Liver (tissue), 9 donors: Measurements from ENCODE around the gene ARHGAP28. TPM values are rescaled to one million over a fixed set of nuclear protein-coding genes. Genes with fewer than 3 reads are reported as not detected.

ENCODE experiments used
- DNase-seq: peaks from one replicate; pipeline ENCODE4 v3.0.0-alpha.2; 2017; ENCODE audit warnings: low spot score
- H3K27ac ChIP-seq, 2 donors: one replicate each; pipeline ENCODE4 v1.7.0; 2013; ENCODE audit warnings: inconsistent platforms in 2 of 2, low read length in 2 of 2, control low read depth in 1 of 2, low read depth in 1 of 2, mild to moderate bottlenecking in 1 of 2
- H3K27me3 ChIP-seq, 4 donors: one replicate each; pipeline versions ENCODE4 v1.6.1 to v1.7.0; 2013; ENCODE audit warnings: low read length in 3 of 4, inconsistent platforms in 1 of 4, mild to moderate bottlenecking in 1 of 4, moderate library complexity in 1 of 4; ENCODE audit not compliant: control insufficient read depth in 4 of 4, insufficient read depth in 4 of 4
- H3K36me3 ChIP-seq, 4 donors: one replicate each; pipeline versions ENCODE4 v1.6.1 to v1.7.0; 2013; ENCODE audit warnings: low read length in 3 of 4, mild to moderate bottlenecking in 3 of 4, low read depth in 1 of 4, moderate library complexity in 1 of 4; ENCODE audit not compliant: control insufficient read depth in 4 of 4, insufficient read depth in 3 of 4
- H3K4me1 ChIP-seq, 4 donors: one replicate each; pipeline versions ENCODE4 v1.6.1 to v1.7.0; 2013; ENCODE audit warnings: low read length in 3 of 4, mild to moderate bottlenecking in 3 of 4, moderate library complexity in 1 of 4; ENCODE audit not compliant: control insufficient read depth in 4 of 4, insufficient read depth in 4 of 4
- H3K4me3 ChIP-seq, 3 donors: one replicate each; pipeline versions ENCODE4 v1.6.1 to v1.7.0; 2013; ENCODE audit warnings: low read length in 3 of 3, control low read depth in 1 of 3, low read depth in 1 of 3, mild to moderate bottlenecking in 1 of 3
- H3K9ac ChIP-seq, 2 donors: one replicate each; pipeline ENCODE4 v1.7.0; 2013; ENCODE audit warnings: low read length in 2 of 2, mild to moderate bottlenecking in 2 of 2, moderate library complexity in 2 of 2, control low read depth in 1 of 2, low read depth in 1 of 2
- H3K9me3 ChIP-seq, 4 donors: one replicate each; pipeline versions ENCODE4 v1.6.1 to v1.7.0; 2013; ENCODE audit warnings: low read length in 3 of 4; ENCODE audit not compliant: control insufficient read depth in 4 of 4
- EGR1 ChIP-seq, 2 donors: IDR thresholded peaks; 2 replicates each; pipeline ENCODE4 v1.6.1; 2016 to 2018; ENCODE audit warnings: antibody characterized with exemption in 2 of 2, low read depth in 2 of 2
- FOXA1 ChIP-seq: IDR thresholded peaks from 2 replicates; pipeline ENCODE4 v1.6.1; 2016; ENCODE audit warnings: antibody characterized with exemption
- FOXA2 ChIP-seq: IDR thresholded peaks from 2 replicates; pipeline ENCODE4 v1.6.1; 2016; ENCODE audit warnings: antibody characterized with exemption
- GABPA ChIP-seq, 2 donors: IDR thresholded peaks in 1 of 2; conservative IDR thresholded peaks in 1 of 2; 2 replicates each; pipeline ENCODE4 v1.6.1; 2016; ENCODE audit warnings: antibody characterized with exemption in 2 of 2, mild to moderate bottlenecking in 1 of 2, moderate library complexity in 1 of 2
- HNF4A ChIP-seq, 2 donors: conservative IDR thresholded peaks; 2 replicates each; pipeline ENCODE4 v1.6.1; 2016; ENCODE audit warnings: antibody characterized with exemption in 2 of 2, mild to moderate bottlenecking in 2 of 2
- HNF4G ChIP-seq: IDR thresholded peaks from 2 replicates; pipeline ENCODE4 v1.6.1; 2016; ENCODE audit warnings: antibody characterized with exemption
- JUND ChIP-seq, 2 donors: IDR thresholded peaks; 2 replicates each; pipeline ENCODE4 v1.6.1; 2016; ENCODE audit warnings: antibody characterized with exemption in 2 of 2
- NR2F2 ChIP-seq: IDR thresholded peaks from 2 replicates; pipeline ENCODE4 v1.6.1; 2016; ENCODE audit warnings: antibody characterized with exemption
- RAD21 ChIP-seq, 2 donors: IDR thresholded peaks; 2 replicates each; pipeline ENCODE4 v1.6.1; 2016; ENCODE audit warnings: antibody characterized with exemption in 2 of 2, mild to moderate bottlenecking in 2 of 2
- RXRA ChIP-seq, 2 donors: IDR thresholded peaks; 2 replicates each; pipeline ENCODE4 v1.6.1; 2017 to 2018; ENCODE audit warnings: antibody characterized with exemption in 2 of 2, mild to moderate bottlenecking in 1 of 2
- SP1 ChIP-seq: IDR thresholded peaks from 2 replicates; pipeline ENCODE4 v1.6.1; 2018; ENCODE audit warnings: antibody characterized with exemption, mild to moderate bottlenecking
- TAF1 ChIP-seq: conservative IDR thresholded peaks from 2 replicates; pipeline ENCODE4 v1.6.1; 2016; ENCODE audit warnings: antibody characterized with exemption, mild to moderate bottlenecking
- YY1 ChIP-seq: IDR thresholded peaks from 2 replicates; pipeline ENCODE4 v1.6.1; 2016; ENCODE audit warnings: antibody characterized with exemption, mild to moderate bottlenecking
- WGBS: extraction: QIAGEN DNeasy Blood & Tissue Kit; methylation state at CpG from one replicate; pipeline ENCODE4 v1.1.7; 2013; 5-methylcytosine and 5-hydroxymethylcytosine counted together
- polyA plus RNA-seq, 2 donors: library from polyadenylated mRNA; stranded (reverse) in 1 of 2; unstranded in 1 of 2; fragments of 200-250 nt in 1 of 2; fragments of >200 nt in 1 of 2; fragmentation: Nextera tagmentation in 1 of 2; extraction: Ambion mirVana in 1 of 2; gene quantifications; one replicate each; pipeline versions ENCODE4 v1.2.1 to v1.2.3, GENCODE V29; 2013 to 2015
- total RNA-seq, 2 donors: library from RNA; depleted of rRNA; stranded (reverse); fragments of >200 nt; gene quantifications; one replicate each; pipeline ENCODE4 v1.2.3, GENCODE V29; 2014
- TF ChIP-seq, protein P1 (sequence below): IDR thresholded peaks from 2 replicates; pipeline ENCODE4 v1.6.1; 2016; ENCODE audit warnings: antibody characterized with exemption, mild to moderate bottlenecking
- TF ChIP-seq, protein P2 (sequence below): IDR thresholded peaks from 2 replicates; pipeline ENCODE4 v1.6.1; 2016; ENCODE audit warnings: antibody characterized with exemption
- TF ChIP-seq, protein P3 (sequence below): IDR thresholded peaks from 2 replicates; pipeline ENCODE4 v1.6.1; 2016; ENCODE audit warnings: antibody characterized with exemption
- TF ChIP-seq, protein P4 (sequence below): fragments of 150-350 bp; IDR thresholded peaks from 2 replicates; pipeline ENCODE4 v1.5.1; 2017; ENCODE audit warnings: improper control_type of control experiment, low read depth, low read length; ENCODE audit not compliant: missing input control
- TF ChIP-seq, protein P5 (sequence below): IDR thresholded peaks from 2 replicates; pipeline ENCODE4 v1.6.1; 2016; ENCODE audit warnings: antibody characterized with exemption
- donor health status: healthy.
- donor health status: healthy.
- donor health status: healthy.
- donor health status: healthy.
- donor health status: healthy.

ARHGAP28 gene
- total and polyA plus RNA-seq, 4 donors: 0.14 to 2.1 (median 0.69) TPM

DNA sequence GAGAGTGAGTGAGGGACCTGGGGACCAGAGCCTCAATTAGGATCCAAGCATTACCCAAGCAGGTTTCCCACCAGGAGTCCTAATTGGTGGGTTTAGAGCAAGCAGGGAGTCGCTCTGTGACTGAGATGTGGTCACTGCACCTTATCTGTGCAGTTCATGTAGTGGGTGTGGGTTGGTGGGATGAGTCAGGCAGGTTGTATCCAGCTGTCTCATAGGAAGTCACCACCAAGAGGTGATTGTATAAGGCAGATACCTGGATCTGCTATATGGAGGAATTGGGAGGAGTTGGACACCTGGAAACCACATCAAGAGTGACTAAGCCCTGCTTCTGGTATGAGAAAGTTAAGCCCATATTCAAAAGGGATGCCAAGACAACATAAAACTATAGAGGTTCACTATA, 106.8 kb downstream of the ARHGAP28 start:
- WGBS: 96% methylated on average over 1 of the region's 1 CpG
- TF ChIP-seq, protein P1, sequence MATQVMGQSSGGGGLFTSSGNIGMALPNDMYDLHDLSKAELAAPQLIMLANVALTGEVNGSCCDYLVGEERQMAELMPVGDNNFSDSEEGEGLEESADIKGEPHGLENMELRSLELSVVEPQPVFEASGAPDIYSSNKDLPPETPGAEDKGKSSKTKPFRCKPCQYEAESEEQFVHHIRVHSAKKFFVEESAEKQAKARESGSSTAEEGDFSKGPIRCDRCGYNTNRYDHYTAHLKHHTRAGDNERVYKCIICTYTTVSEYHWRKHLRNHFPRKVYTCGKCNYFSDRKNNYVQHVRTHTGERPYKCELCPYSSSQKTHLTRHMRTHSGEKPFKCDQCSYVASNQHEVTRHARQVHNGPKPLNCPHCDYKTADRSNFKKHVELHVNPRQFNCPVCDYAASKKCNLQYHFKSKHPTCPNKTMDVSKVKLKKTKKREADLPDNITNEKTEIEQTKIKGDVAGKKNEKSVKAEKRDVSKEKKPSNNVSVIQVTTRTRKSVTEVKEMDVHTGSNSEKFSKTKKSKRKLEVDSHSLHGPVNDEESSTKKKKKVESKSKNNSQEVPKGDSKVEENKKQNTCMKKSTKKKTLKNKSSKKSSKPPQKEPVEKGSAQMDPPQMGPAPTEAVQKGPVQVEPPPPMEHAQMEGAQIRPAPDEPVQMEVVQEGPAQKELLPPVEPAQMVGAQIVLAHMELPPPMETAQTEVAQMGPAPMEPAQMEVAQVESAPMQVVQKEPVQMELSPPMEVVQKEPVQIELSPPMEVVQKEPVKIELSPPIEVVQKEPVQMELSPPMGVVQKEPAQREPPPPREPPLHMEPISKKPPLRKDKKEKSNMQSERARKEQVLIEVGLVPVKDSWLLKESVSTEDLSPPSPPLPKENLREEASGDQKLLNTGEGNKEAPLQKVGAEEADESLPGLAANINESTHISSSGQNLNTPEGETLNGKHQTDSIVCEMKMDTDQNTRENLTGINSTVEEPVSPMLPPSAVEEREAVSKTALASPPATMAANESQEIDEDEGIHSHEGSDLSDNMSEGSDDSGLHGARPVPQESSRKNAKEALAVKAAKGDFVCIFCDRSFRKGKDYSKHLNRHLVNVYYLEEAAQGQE: no peak
- TF ChIP-seq RXRA (IDR thresholded peaks at IDR 0.05): no peak
- no peak for TF ChIP-seq TAF1
- TF ChIP-seq, protein P2, sequence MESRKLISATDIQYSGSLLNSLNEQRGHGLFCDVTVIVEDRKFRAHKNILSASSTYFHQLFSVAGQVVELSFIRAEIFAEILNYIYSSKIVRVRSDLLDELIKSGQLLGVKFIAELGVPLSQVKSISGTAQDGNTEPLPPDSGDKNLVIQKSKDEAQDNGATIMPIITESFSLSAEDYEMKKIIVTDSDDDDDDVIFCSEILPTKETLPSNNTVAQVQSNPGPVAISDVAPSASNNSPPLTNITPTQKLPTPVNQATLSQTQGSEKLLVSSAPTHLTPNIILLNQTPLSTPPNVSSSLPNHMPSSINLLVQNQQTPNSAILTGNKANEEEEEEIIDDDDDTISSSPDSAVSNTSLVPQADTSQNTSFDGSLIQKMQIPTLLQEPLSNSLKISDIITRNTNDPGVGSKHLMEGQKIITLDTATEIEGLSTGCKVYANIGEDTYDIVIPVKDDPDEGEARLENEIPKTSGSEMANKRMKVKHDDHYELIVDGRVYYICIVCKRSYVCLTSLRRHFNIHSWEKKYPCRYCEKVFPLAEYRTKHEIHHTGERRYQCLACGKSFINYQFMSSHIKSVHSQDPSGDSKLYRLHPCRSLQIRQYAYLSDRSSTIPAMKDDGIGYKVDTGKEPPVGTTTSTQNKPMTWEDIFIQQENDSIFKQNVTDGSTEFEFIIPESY: no peak
- no peak for TF ChIP-seq HNF4A (conservative IDR thresholded peaks at IDR 0.05)
- no peak for TF ChIP-seq HNF4G
- no peak for TF ChIP-seq EGR1 (IDR thresholded peaks at IDR 0.05; ENCODE audit: low read depth in 2 of 2)
- no peak for TF ChIP-seq FOXA2
- no peaks in the 10 kb centered on the region for H3K27me3 ChIP-seq
- H3K27ac ChIP-seq: no peak overlapping the region
- H3K4me1 ChIP-seq: no peaks in the 10 kb centered on the region
- DNase-seq: no peak
- H3K36me3 ChIP-seq: no peaks in the 10 kb centered on the region
- no peak overlapping the region for H3K4me3 ChIP-seq
- H3K9me3 ChIP-seq: no peaks in the 10 kb centered on the region
- no peak overlapping the region for H3K9ac ChIP-seq

DNA sequence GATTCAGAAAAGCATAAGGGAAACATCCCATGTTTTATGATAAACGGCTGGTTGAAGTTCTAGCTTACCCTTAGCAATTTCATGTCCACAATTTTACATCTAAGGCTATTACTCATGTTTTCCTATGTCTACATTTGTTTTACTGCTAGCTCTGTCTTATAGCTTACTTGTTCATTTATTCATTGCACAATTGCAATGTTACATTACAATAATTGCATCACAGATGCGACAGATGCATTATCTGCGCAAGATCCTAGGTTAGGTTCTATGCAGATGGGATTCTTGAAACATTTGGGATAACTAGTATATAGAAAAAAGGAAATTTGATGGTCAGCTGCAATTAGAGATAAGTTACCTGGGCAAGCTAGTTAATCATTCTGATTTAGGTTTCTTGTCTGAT, 108.4 kb downstream of the ARHGAP28 start:
- no peak for DNase-seq
- Histone ChIP-seq H3K27me3 (no peaks in the 10 kb centered on the region), H3K9ac (no peak overlapping the region), H3K27ac (no peak overlapping the region), H3K36me3 (no peaks in the 10 kb centered on the region), H3K9me3 (no peaks in the 10 kb centered on the region), H3K4me1 (no peaks in the 10 kb centered on the region), H3K4me3 (no peak overlapping the region)
- TF ChIP-seq FOXA2 (no peak), RAD21 (IDR thresholded peaks at IDR 0.05) (no peak), RXRA (IDR thresholded peaks at IDR 0.05) (no peak), NR2F2 (no peak), GABPA (IDR thresholded peaks at IDR 0.05 in 1 of 2, conservative IDR thresholded peaks at IDR 0.05 in 1 of 2) (no peak), YY1 (no peak), EGR1 (IDR thresholded peaks at IDR 0.05; ENCODE audit: low read depth in 2 of 2) (no peak), JUND (IDR thresholded peaks at IDR 0.05) (no peak), SP1 (no peak), HNF4G (no peak), FOXA1 (no peak), HNF4A (conservative IDR thresholded peaks at IDR 0.05) (no peak), TAF1 (no peak)
- TF ChIP-seq, protein P2: no peak
- TF ChIP-seq, protein P1: no peak
- TF ChIP-seq, protein P3, sequence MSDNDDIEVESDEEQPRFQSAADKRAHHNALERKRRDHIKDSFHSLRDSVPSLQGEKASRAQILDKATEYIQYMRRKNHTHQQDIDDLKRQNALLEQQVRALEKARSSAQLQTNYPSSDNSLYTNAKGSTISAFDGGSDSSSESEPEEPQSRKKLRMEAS: no peak
- TF ChIP-seq, protein P4, sequence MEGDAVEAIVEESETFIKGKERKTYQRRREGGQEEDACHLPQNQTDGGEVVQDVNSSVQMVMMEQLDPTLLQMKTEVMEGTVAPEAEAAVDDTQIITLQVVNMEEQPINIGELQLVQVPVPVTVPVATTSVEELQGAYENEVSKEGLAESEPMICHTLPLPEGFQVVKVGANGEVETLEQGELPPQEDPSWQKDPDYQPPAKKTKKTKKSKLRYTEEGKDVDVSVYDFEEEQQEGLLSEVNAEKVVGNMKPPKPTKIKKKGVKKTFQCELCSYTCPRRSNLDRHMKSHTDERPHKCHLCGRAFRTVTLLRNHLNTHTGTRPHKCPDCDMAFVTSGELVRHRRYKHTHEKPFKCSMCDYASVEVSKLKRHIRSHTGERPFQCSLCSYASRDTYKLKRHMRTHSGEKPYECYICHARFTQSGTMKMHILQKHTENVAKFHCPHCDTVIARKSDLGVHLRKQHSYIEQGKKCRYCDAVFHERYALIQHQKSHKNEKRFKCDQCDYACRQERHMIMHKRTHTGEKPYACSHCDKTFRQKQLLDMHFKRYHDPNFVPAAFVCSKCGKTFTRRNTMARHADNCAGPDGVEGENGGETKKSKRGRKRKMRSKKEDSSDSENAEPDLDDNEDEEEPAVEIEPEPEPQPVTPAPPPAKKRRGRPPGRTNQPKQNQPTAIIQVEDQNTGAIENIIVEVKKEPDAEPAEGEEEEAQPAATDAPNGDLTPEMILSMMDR: no peak
- TF ChIP-seq, protein P5, sequence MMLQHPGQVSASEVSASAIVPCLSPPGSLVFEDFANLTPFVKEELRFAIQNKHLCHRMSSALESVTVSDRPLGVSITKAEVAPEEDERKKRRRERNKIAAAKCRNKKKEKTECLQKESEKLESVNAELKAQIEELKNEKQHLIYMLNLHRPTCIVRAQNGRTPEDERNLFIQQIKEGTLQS: no peak
- 93% methylated on average over 3 of the region's 3 CpGs for WGBS
